ENCODE data around the gene CDC25A.
"Not testable (repeated sequence)": the region's sequence is repeated elsewhere in the genome, so short reads cannot be mapped to it uniquely, and the experiment has no call there.

CDC25A gene

GRCh38 chr3:48188266-48189201 lies at the start of gene CDC25A:
CDC25A (minus strand) TSS chr3:48188417; CDS start chr3:48187947, 470 bp downstream.
- peak; percentile 90 to 96 for DNase-seq (ENCODE audit: extremely low read depth in 1 of 2, low read depth in 1 of 2)

GRCh38 chr3:48236531-48236930 lies 48.3 kb upstream of the CDC25A start:
- no peak for DNase-seq (ENCODE audit: extremely low read depth in 1 of 2, low read depth in 1 of 2)

GRCh38 chr3:48233542-48233941 lies 45.3 kb upstream of the CDC25A start:
- no peak for DNase-seq (ENCODE audit: extremely low read depth in 1 of 2, low read depth in 1 of 2)

- peak; percentile 21 to 45 for DNase-seq (ENCODE audit: extremely low read depth in 1 of 2, low read depth in 1 of 2)
These were observed 44.5 kb upstream of the CDC25A start for GRCh38 chr3:48232734-48233133.

GRCh38 chr3:48232232-48232631 lies 44.0 kb upstream of the CDC25A start:
- DNase-seq (ENCODE audit: extremely low read depth in 1 of 2, low read depth in 1 of 2): no peak

GRCh38 chr3:48226939-48227338 lies 38.7 kb upstream of the CDC25A start:
- no peak for DNase-seq (ENCODE audit: extremely low read depth in 1 of 2, low read depth in 1 of 2)

- no peak for DNase-seq (ENCODE audit: extremely low read depth in 1 of 2, low read depth in 1 of 2)
These were observed 37.4 kb upstream of the CDC25A start for GRCh38 chr3:48225587-48225986.

- DNase-seq (ENCODE audit: extremely low read depth in 1 of 2, low read depth in 1 of 2): no peak
These were observed 34.6 kb upstream of the CDC25A start, which contains the start of gene CAMP for GRCh38 chr3:48222616-48223513. CAMP (plus strand) TSS chr3:48223495; CDS start chr3:48223512, 17 bp downstream.

GRCh38 chr3:48220746-48221145 lies 32.5 kb upstream of the CDC25A start:
- DNase-seq (ENCODE audit: extremely low read depth in 1 of 2, low read depth in 1 of 2): no peak

GRCh38 chr3:48219543-48219942 lies 31.3 kb upstream of the CDC25A start:
- no peak for DNase-seq (ENCODE audit: extremely low read depth in 1 of 2, low read depth in 1 of 2)

- no peak for DNase-seq (ENCODE audit: extremely low read depth in 1 of 2, low read depth in 1 of 2)
These were observed 30.3 kb upstream of the CDC25A start for GRCh38 chr3:48218537-48218936.

- no peak for DNase-seq (ENCODE audit: extremely low read depth in 1 of 2, low read depth in 1 of 2)
These were observed 29.2 kb upstream of the CDC25A start for GRCh38 chr3:48217449-48217848.

- DNase-seq (ENCODE audit: extremely low read depth in 1 of 2, low read depth in 1 of 2): no peak
These were observed 27.7 kb upstream of the CDC25A start for GRCh38 chr3:48215876-48216275.

GRCh38 chr3:48215466-48215865 lies 27.2 kb upstream of the CDC25A start:
- DNase-seq (ENCODE audit: extremely low read depth in 1 of 2, low read depth in 1 of 2): no peak

GRCh38 chr3:48215019-48215418 lies 26.8 kb upstream of the CDC25A start:
- DNase-seq (ENCODE audit: extremely low read depth in 1 of 2, low read depth in 1 of 2): no peak

- DNase-seq (ENCODE audit: extremely low read depth in 1 of 2, low read depth in 1 of 2): no peak
These were observed 26.0 kb upstream of the CDC25A start for GRCh38 chr3:48214225-48214624.

GRCh38 chr3:48211776-48212175 lies 23.6 kb upstream of the CDC25A start:
- DNase-seq (ENCODE audit: extremely low read depth in 1 of 2, low read depth in 1 of 2): not testable (repeated sequence)

GRCh38 chr3:48210534-48210933 lies 22.3 kb upstream of the CDC25A start:
- DNase-seq (ENCODE audit: extremely low read depth in 1 of 2, low read depth in 1 of 2): not testable (repeated sequence)

- DNase-seq (ENCODE audit: extremely low read depth in 1 of 2, low read depth in 1 of 2): no peak
These were observed 21.2 kb upstream of the CDC25A start for GRCh38 chr3:48209445-48209844.

GRCh38 chr3:48208076-48208475 lies 19.9 kb upstream of the CDC25A start:
- no peak for DNase-seq (ENCODE audit: extremely low read depth in 1 of 2, low read depth in 1 of 2)

GRCh38 chr3:48202632-48203031 lies 14.4 kb upstream of the CDC25A start:
- DNase-seq (ENCODE audit: extremely low read depth in 1 of 2, low read depth in 1 of 2): no peak

Data from stimulated activated CD8-positive, alpha-beta memory T cell treated with anti-CD3 and anti-CD28 coated beads, Interleukin-7, amount 100 ng/mL, for 48 hours (primary cell).